HUES64 (cell line): Measurements from ENCODE around the gene NOTUM.
"Not testable (repeated sequence)": the region's sequence is repeated elsewhere in the genome, so short reads cannot be mapped to it uniquely, and the experiment has no call there.

Experiments
- H3K27ac ChIP-seq: 2 replicates; pipeline ENCODE4 v1.7.0; 2013; ENCODE audit warnings: low read depth, low read length, inconsistent platforms
- H3K27me3 ChIP-seq: 2 replicates; pipeline ENCODE4 v1.6.1; 2013; ENCODE audit warnings: mild to moderate bottlenecking, low read length; ENCODE audit not compliant: insufficient read depth
- H3K36me3 ChIP-seq: 2 replicates; pipeline ENCODE4 v1.6.1; 2013; ENCODE audit warnings: mild to moderate bottlenecking, low read length; ENCODE audit not compliant: insufficient read depth
- H3K4me1 ChIP-seq: 2 replicates; pipeline ENCODE4 v1.6.1; 2013; ENCODE audit warnings: mild to moderate bottlenecking, low read length, moderate library complexity; ENCODE audit not compliant: insufficient read depth
- H3K4me3 ChIP-seq: 2 replicates; pipeline ENCODE4 v1.5.1; 2013; ENCODE audit warnings: mild to moderate bottlenecking, low read length, moderate library complexity
- H3K9ac ChIP-seq: 2 replicates; pipeline ENCODE4 v1.6.1; 2013; ENCODE audit warnings: mild to moderate bottlenecking, low read depth, low read length
- H3K9me3 ChIP-seq: 2 replicates; pipeline ENCODE4 v1.6.1; 2013; ENCODE audit warnings: low read depth, low read length; ENCODE audit not compliant: insufficient read depth
- WGBS: fragments of 150-250, 120-280 bp; methylation state at CpG from one replicate; pipeline ENCODE4 v1.1.7; 2013; ENCODE audit warnings: missing lambda C conversion rate; 5-methylcytosine and 5-hydroxymethylcytosine counted together

Gene NOTUM

GRCh38 chr17:81923302-81924260, 37.4 kb downstream of the NOTUM start:
- Histone ChIP-seq H3K9ac (peak overlapping the region; percentile 82), H3K27ac (peak overlapping the region; percentile 96), H3K36me3 (peaks cover 38% of the 10 kb centered on the region), H3K9me3 (no peaks in the 10 kb centered on the region), H3K4me3 (peak overlapping the region; percentile 42), H3K27me3 (peaks cover 5% of the 10 kb centered on the region), H3K4me1 (peaks cover 26% of the 10 kb centered on the region)
- WGBS: 19% methylated on average over 32 of the region's 32 CpGs

GRCh38 chr17:81922566-81923301, 38.3 kb downstream of the NOTUM start:
- Histone ChIP-seq H3K9me3 (no peaks in the 10 kb centered on the region), H3K36me3 (peaks cover 38% of the 10 kb centered on the region), H3K4me1 (peaks cover 26% of the 10 kb centered on the region), H3K4me3 (peak overlapping the region; percentile 42), H3K27ac (peak overlapping the region; percentile 96), H3K27me3 (no peaks in the 10 kb centered on the region), H3K9ac (peak overlapping the region; percentile 82; the same call in 1 of the 2 replicates)
- WGBS: 89% methylated on average over 56 of the region's 58 CpGs

GRCh38 chr17:81921996-81922565, 38.9 kb downstream of the NOTUM start:
- no peak overlapping the region for H3K4me3 ChIP-seq

GRCh38 chr17:81921537-81921862, 39.5 kb downstream of the NOTUM start:
- Histone ChIP-seq H3K4me3 (no peak overlapping the region), H3K27me3 (no peaks in the 10 kb centered on the region), H3K36me3 (peaks cover 38% of the 10 kb centered on the region), H3K9me3 (no peaks in the 10 kb centered on the region), H3K9ac (no peak overlapping the region), H3K27ac (no peak overlapping the region), H3K4me1 (peaks cover 33% of the 10 kb centered on the region)
- WGBS: 100% methylated on average over 1 of the region's 3 CpGs

More at GRCh38 chr17:81921996-81922565, 38.9 kb downstream of the NOTUM start:
- WGBS: 96% methylated on average over 23 of the region's 23 CpGs
- H3K4me1 ChIP-seq: peaks cover 28% of the 10 kb centered on the region
- peaks cover 38% of the 10 kb centered on the region for H3K36me3 ChIP-seq
- H3K9me3 ChIP-seq: no peaks in the 10 kb centered on the region
- no peak overlapping the region for H3K27ac ChIP-seq
- no peaks in the 10 kb centered on the region for H3K27me3 ChIP-seq
- H3K9ac ChIP-seq: no peak overlapping the region

GRCh38 chr17:81920612-81921536, 40.1 kb downstream of the NOTUM start:
- H3K4me3 ChIP-seq: no peak overlapping the region
- H3K27me3 ChIP-seq: no peaks in the 10 kb centered on the region
- 95% methylated on average over 33 of the region's 33 CpGs for WGBS
- H3K9me3 ChIP-seq: no peaks in the 10 kb centered on the region
- H3K36me3 ChIP-seq: peaks cover 40% of the 10 kb centered on the region
- no peak overlapping the region for H3K27ac ChIP-seq
- no peak overlapping the region for H3K9ac ChIP-seq
- H3K4me1 ChIP-seq: peaks cover 29% of the 10 kb centered on the region

GRCh38 chr17:81918832-81919545, 42.0 kb downstream of the NOTUM start:
- Histone ChIP-seq H3K4me1 (peaks cover 15% of the 10 kb centered on the region), H3K27me3 (no peaks in the 10 kb centered on the region), H3K36me3 (peaks cover 59% of the 10 kb centered on the region), H3K4me3 (no peak overlapping the region), H3K9ac (no peak overlapping the region), H3K27ac (no peak overlapping the region), H3K9me3 (no peaks in the 10 kb centered on the region)
- WGBS: 90% methylated on average over 15 of the region's 15 CpGs

- Histone ChIP-seq H3K4me3 (peak overlapping the region; percentile 87), H3K36me3 (peaks cover 66% of the 10 kb centered on the region)
- 42% methylated on average over 9 of the region's 9 CpGs for WGBS
- H3K27me3 ChIP-seq, H3K9ac ChIP-seq, H3K4me1 ChIP-seq, H3K27ac ChIP-seq, H3K9me3 ChIP-seq: not testable (repeated sequence)
Measured at GRCh38 chr17:81918333-81918669, 42.7 kb downstream of the NOTUM start.

- no peaks in the 10 kb centered on the region for H3K9me3 ChIP-seq
- H3K27me3 ChIP-seq: no peaks in the 10 kb centered on the region
- WGBS: under 1% methylated on average over 88 of the region's 94 CpGs
- H3K27ac ChIP-seq: peak within 1 kb of the TSS; percentile 60; the same call in 1 of the 2 replicates
- H3K4me3 ChIP-seq: peak within 1 kb of the TSS; percentile 87
- peaks cover 6% of the 10 kb centered on the region; the same call in 1 of the 2 replicates for H3K4me1 ChIP-seq
- peaks cover 71% of the 10 kb centered on the region for H3K36me3 ChIP-seq
- H3K9ac ChIP-seq: peak within 1 kb of the TSS; percentile 81
Measured at GRCh38 chr17:81917565-81918332, 43.2 kb downstream of the NOTUM start, which contains the start of gene SIRT7. Gene SIRT7, minus strand, starts transcription at chr17:81918176. Its CDS starts 45 bp downstream, at chr17:81918131.

GRCh38 chr17:81916234-81917001, 44.6 kb downstream of the NOTUM start:
- Histone ChIP-seq H3K4me3 (peak overlapping the region; percentile 87), H3K27ac (no peak overlapping the region), H3K4me1 (peaks cover 6% of the 10 kb centered on the region; the same call in 1 of the 2 replicates), H3K36me3 (peaks cover 59% of the 10 kb centered on the region), H3K27me3 (no peaks in the 10 kb centered on the region), H3K9me3 (no peaks in the 10 kb centered on the region), H3K9ac (0 out of 2 replicates have a peak overlapping the region, but pooled peaks have one; percentile 81)
- WGBS: 84% methylated on average over 21 of the region's 21 CpGs
